ENCODE measurements around the gene IFT22.
"Not testable (repeated sequence)": the region's sequence is repeated elsewhere in the genome, so short reads cannot be mapped to it uniquely, and the experiment has no call there.

The IFT22 gene

GRCh38 chr7:101277155-101277554, 44.5 kb downstream of the IFT22 start:
- peaks cover 13% of the 10 kb centered on the region for H3K4me1 ChIP-seq (ENCODE audit: control insufficient read depth, insufficient read depth, low read length)
- H3K27me3 ChIP-seq (ENCODE audit: control insufficient read depth, insufficient read depth, low read length) = no peaks in the 10 kb centered on the region
- H3K36me3 ChIP-seq (ENCODE audit: control insufficient read depth, insufficient read depth, low read length) = no peaks in the 10 kb centered on the region
- H3K9ac ChIP-seq (ENCODE audit: low read length) = no peak overlapping the region
- H3K9me3 ChIP-seq (ENCODE audit: control insufficient read depth, insufficient read depth, low read depth, low read length) = no peaks in the 10 kb centered on the region
- no peak overlapping the region for H3K4me3 ChIP-seq (ENCODE audit: low read depth, low read length)
- no peak overlapping the region for H3K27ac ChIP-seq (ENCODE audit: low read depth, low read length)

- no peaks in the 10 kb centered on the region for H3K36me3 ChIP-seq (ENCODE audit: control insufficient read depth, insufficient read depth, low read length)
- no peaks in the 10 kb centered on the region for H3K9me3 ChIP-seq (ENCODE audit: control insufficient read depth, insufficient read depth, low read depth, low read length)
- H3K4me1 ChIP-seq (ENCODE audit: control insufficient read depth, insufficient read depth, low read length) = peaks cover 13% of the 10 kb centered on the region
- peak overlapping the region; percentile 22; the same call in 1 of the 2 replicates for H3K4me3 ChIP-seq (ENCODE audit: low read depth, low read length)
- H3K27ac ChIP-seq (ENCODE audit: low read depth, low read length) = no peak overlapping the region
- H3K27me3 ChIP-seq (ENCODE audit: control insufficient read depth, insufficient read depth, low read length) = no peaks in the 10 kb centered on the region
- no peak overlapping the region for H3K9ac ChIP-seq (ENCODE audit: low read length)
Observed at GRCh38 chr7:101273206-101273605, 48.4 kb downstream of the IFT22 start.

GRCh38 chr7:101271021-101271420, 50.6 kb downstream of the IFT22 start:
- Histone ChIP-seq H3K4me3 (ENCODE audit: low read depth, low read length) (no peak overlapping the region), H3K9me3 (ENCODE audit: control insufficient read depth, insufficient read depth, low read depth, low read length) (no peaks in the 10 kb centered on the region), H3K9ac (ENCODE audit: low read length) (no peak overlapping the region), H3K27me3 (ENCODE audit: control insufficient read depth, insufficient read depth, low read length) (no peaks in the 10 kb centered on the region), H3K36me3 (ENCODE audit: control insufficient read depth, insufficient read depth, low read length) (no peaks in the 10 kb centered on the region), H3K4me1 (ENCODE audit: control insufficient read depth, insufficient read depth, low read length) (peaks cover 13% of the 10 kb centered on the region), H3K27ac (ENCODE audit: low read depth, low read length) (no peak overlapping the region)

- Histone ChIP-seq H3K9me3 (ENCODE audit: control insufficient read depth, insufficient read depth, low read depth, low read length) (no peaks in the 10 kb centered on the region), H3K4me1 (ENCODE audit: control insufficient read depth, insufficient read depth, low read length) (peaks cover 13% of the 10 kb centered on the region), H3K27me3 (ENCODE audit: control insufficient read depth, insufficient read depth, low read length) (no peaks in the 10 kb centered on the region), H3K27ac (ENCODE audit: low read depth, low read length) (no peak overlapping the region), H3K9ac (ENCODE audit: low read length) (no peak overlapping the region), H3K4me3 (ENCODE audit: low read depth, low read length) (no peak overlapping the region), H3K36me3 (ENCODE audit: control insufficient read depth, insufficient read depth, low read length) (no peaks in the 10 kb centered on the region)
Observed at GRCh38 chr7:101269664-101270063, 51.9 kb downstream of the IFT22 start.

GRCh38 chr7:101265622-101266516, 55.7 kb downstream of the IFT22 start:
- H3K9me3 ChIP-seq (ENCODE audit: control insufficient read depth, insufficient read depth, low read depth, low read length) = no peaks in the 10 kb centered on the region
- H3K9ac ChIP-seq (ENCODE audit: low read length) = no peak overlapping the region
- H3K4me3 ChIP-seq (ENCODE audit: low read depth, low read length) = no peak overlapping the region
- H3K36me3 ChIP-seq (ENCODE audit: control insufficient read depth, insufficient read depth, low read length) = no peaks in the 10 kb centered on the region
- no peaks in the 10 kb centered on the region for H3K4me1 ChIP-seq (ENCODE audit: control insufficient read depth, insufficient read depth, low read length)
- H3K27me3 ChIP-seq (ENCODE audit: control insufficient read depth, insufficient read depth, low read length) = no peaks in the 10 kb centered on the region
- H3K27ac ChIP-seq (ENCODE audit: low read depth, low read length) = no peak overlapping the region

GRCh38 chr7:101264102-101264706, 57.4 kb downstream of the IFT22 start:
- not testable (repeated sequence) for H3K9ac ChIP-seq (ENCODE audit: low read length); H3K4me1 ChIP-seq (ENCODE audit: control insufficient read depth, insufficient read depth, low read length); H3K27me3 ChIP-seq (ENCODE audit: control insufficient read depth, insufficient read depth, low read length); H3K9me3 ChIP-seq (ENCODE audit: control insufficient read depth, insufficient read depth, low read depth, low read length); H3K36me3 ChIP-seq (ENCODE audit: control insufficient read depth, insufficient read depth, low read length); H3K27ac ChIP-seq (ENCODE audit: low read depth, low read length); H3K4me3 ChIP-seq (ENCODE audit: low read depth, low read length)
